Body of pancreas (tissue), 4 donors: ENCODE measurements around the gene MLKL.

Experiments
- POLR2A ChIP-seq, 3 donors: fragments of 450-650 bp; IDR thresholded peaks; one replicate each; pipeline ENCODE4 v1.6.1; 2016; ENCODE audit warnings: antibody characterized with exemption in 3 of 3, mild to moderate bottlenecking in 2 of 3
- TF ChIP-seq, protein P1 (sequence below), 7 experiments: fragments of 450-650 bp in 4 of 7; fragments of 200-600 bp in 3 of 7; sonication (generic) in 3 of 7; IDR thresholded peaks; one replicate each; pipeline ENCODE4 v1.5.1; 2016 to 2019; ENCODE audit warnings: antibody characterized with exemption in 7 of 7

DNA sequence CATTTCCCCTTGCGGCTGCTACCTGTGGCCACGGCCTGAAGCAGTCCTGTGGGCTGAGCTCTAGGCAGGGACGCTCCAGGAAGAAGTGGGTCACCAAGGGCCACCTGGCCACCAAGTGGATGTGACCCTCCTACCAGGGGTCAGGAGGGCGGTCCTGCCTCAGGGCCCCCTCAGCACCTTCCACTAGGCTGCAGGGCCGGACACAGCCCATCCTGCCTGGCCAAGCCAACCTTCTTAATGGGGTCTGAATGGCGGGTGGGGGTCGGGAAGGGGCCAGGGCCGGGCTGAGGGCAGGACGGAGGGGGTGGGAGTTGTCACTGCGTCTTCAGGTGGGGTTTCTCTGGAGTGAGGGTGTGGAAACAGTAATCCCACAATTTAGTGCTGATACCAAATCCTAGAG is 13.2 kb upstream of the MLKL start:
- TF ChIP-seq, protein P1, sequence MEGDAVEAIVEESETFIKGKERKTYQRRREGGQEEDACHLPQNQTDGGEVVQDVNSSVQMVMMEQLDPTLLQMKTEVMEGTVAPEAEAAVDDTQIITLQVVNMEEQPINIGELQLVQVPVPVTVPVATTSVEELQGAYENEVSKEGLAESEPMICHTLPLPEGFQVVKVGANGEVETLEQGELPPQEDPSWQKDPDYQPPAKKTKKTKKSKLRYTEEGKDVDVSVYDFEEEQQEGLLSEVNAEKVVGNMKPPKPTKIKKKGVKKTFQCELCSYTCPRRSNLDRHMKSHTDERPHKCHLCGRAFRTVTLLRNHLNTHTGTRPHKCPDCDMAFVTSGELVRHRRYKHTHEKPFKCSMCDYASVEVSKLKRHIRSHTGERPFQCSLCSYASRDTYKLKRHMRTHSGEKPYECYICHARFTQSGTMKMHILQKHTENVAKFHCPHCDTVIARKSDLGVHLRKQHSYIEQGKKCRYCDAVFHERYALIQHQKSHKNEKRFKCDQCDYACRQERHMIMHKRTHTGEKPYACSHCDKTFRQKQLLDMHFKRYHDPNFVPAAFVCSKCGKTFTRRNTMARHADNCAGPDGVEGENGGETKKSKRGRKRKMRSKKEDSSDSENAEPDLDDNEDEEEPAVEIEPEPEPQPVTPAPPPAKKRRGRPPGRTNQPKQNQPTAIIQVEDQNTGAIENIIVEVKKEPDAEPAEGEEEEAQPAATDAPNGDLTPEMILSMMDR (IDR thresholded peaks at IDR 0.05), result no peak
- TF ChIP-seq POLR2A (IDR thresholded peaks at IDR 0.05), result no peak
